T-helper 17 cell (primary cell): Measurements from ENCODE around the gene PDZD7. TPM values are rescaled to one million over a fixed set of nuclear protein-coding genes. Genes with fewer than 3 reads are reported as not detected.

Experiments
- total RNA-seq, 4 donors: library from RNA in 2 of 4; stranded (reverse) in 2 of 4; gene quantifications; one replicate each; pipeline ENCODE4 v1.2.3 and lab custom pipeline; 2022 to 2026

The PDZD7 gene
- total RNA-seq, 2 donors from 2014 or later: 0.65 to 1.1 TPM

Other genes with a start within 250 kb of the PDZD7 start
- 10 to 100 TPM; 16.8 to 19.3 TPM for gene SLF2, start 118.2 kb downstream of the PDZD7 start, total RNA-seq
- gene SEMA4G, start 61.6 kb downstream of the PDZD7 start, total RNA-seq: 1 to 10 TPM in 1 of 2 donors, under 1 TPM in 1; 0.96 to 2.5 TPM
- 10 to 100 TPM; 30.8 to 39.0 TPM for gene MRPL43, start 43.6 kb downstream of the PDZD7 start, total RNA-seq
- 1 to 10 TPM; 3.8 to 5.7 TPM for gene TWNK, start 43.6 kb downstream of the PDZD7 start, total RNA-seq
- 10 to 100 TPM; 16.0 to 23.4 TPM for gene LZTS2, start 31.3 kb downstream of the PDZD7 start, total RNA-seq
- gene SFXN3, start 105 bp upstream of the PDZD7 start, total RNA-seq: 10 to 100 TPM; 40.8 to 51.5 TPM
- not detected for gene KAZALD1, start 30.9 kb upstream of the PDZD7 start, total RNA-seq
- gene TLX1, start 100.2 kb upstream of the PDZD7 start, total RNA-seq: not detected
- not detected for gene LBX1, start 198.3 kb upstream of the PDZD7 start, total RNA-seq